SK-N-SH treated with all-trans-retinoic acid at 6 μM for 48 hours (cell line): Measurements from ENCODE around the gene KLHL25.

Experiments
- ATAC-seq: fragments of 200-7000 bp; cut with Tn5 transposase; 3 replicates; pipeline ENCODE4 v1.9.1; 2020; ENCODE audit warnings: mild to moderate bottlenecking, moderate library complexity
- ARNTL ChIP-seq: fragments of 450-650 bp; formaldehyde crosslinking; IDR thresholded peaks from 2 replicates; pipeline ENCODE4 v1.5.0; 2020; ENCODE audit warnings: low read depth, mild to moderate bottlenecking, moderate library complexity, borderline replicate concordance
- BACH2 ChIP-seq: fragments of 250-450 bp; sonication (Bioruptor Pico); IDR thresholded peaks from 2 replicates; pipeline ENCODE4 v1.9.0; 2021; ENCODE audit warnings: mild to moderate bottlenecking, borderline replicate concordance
- CSDC2 ChIP-seq: fragments of 250-450 bp; sonication (Bioruptor Pico); IDR thresholded peaks from 2 replicates; pipeline ENCODE4 v1.5.0; 2020; ENCODE audit warnings: mild to moderate bottlenecking, moderate library complexity
- GLIS3 ChIP-seq: fragments of 250-450 bp; sonication (Bioruptor Pico); IDR thresholded peaks from 2 replicates; pipeline ENCODE4 v1.5.0; 2020; ENCODE audit warnings: mild to moderate bottlenecking, moderate library complexity
- ISL1 ChIP-seq: fragments of 250-450 bp; sonication (Bioruptor Pico); IDR thresholded peaks from 2 replicates; pipeline ENCODE4 v2.1.2; 2022; ENCODE audit warnings: mild to moderate bottlenecking, moderate library complexity
- OSR1 ChIP-seq: fragments of 250-450 bp; sonication (Bioruptor Pico); IDR thresholded peaks from 2 replicates; pipeline ENCODE4 v1.8.0; 2022; ENCODE audit warnings: moderate library complexity, mild to moderate bottlenecking, inconsistent platforms
- RARB ChIP-seq: fragments of 250-450 bp; sonication (Bioruptor Pico); IDR thresholded peaks from 2 replicates; pipeline ENCODE4 v1.8.0; 2021; ENCODE audit warnings: mild to moderate bottlenecking, moderate library complexity
- SNAI2 ChIP-seq: fragments of 250-450 bp; sonication (Bioruptor Pico); IDR thresholded peaks from 2 replicates; pipeline ENCODE4 v1.5.0; 2020; ENCODE audit warnings: mild to moderate bottlenecking, moderate library complexity
- TCF4 ChIP-seq: fragments of 250-450 bp; sonication (Bioruptor Pico); IDR thresholded peaks from 2 replicates; pipeline ENCODE4 v1.8.0; 2021; ENCODE audit warnings: mild to moderate bottlenecking, moderate library complexity, borderline replicate concordance
- TOX ChIP-seq: fragments of 250-450 bp; sonication (Bioruptor Pico); IDR thresholded peaks from 2 replicates; pipeline ENCODE4 v1.8.0; 2021; ENCODE audit warnings: mild to moderate bottlenecking, moderate library complexity, borderline replicate concordance
- ZFP3 ChIP-seq: fragments of 250-450 bp; sonication (Bioruptor Pico); IDR thresholded peaks from 2 replicates; pipeline ENCODE4 v1.5.0; 2020; ENCODE audit warnings: mild to moderate bottlenecking, moderate library complexity
- ZFP30 ChIP-seq: fragments of 450-650 bp; formaldehyde crosslinking; IDR thresholded peaks from 2 replicates; pipeline ENCODE4 v1.5.0; 2022; ENCODE audit warnings: mild to moderate bottlenecking, moderate library complexity
- ZNF565 ChIP-seq: fragments of 450-650 bp; formaldehyde crosslinking; conservative IDR thresholded peaks from 2 replicates; pipeline ENCODE4 v1.5.0; 2020; ENCODE audit warnings: low read depth, mild to moderate bottlenecking, moderate library complexity
- ZNF70 ChIP-seq: fragments of 450-650 bp; formaldehyde crosslinking; IDR thresholded peaks from 2 replicates; pipeline ENCODE4 v1.5.0; 2020; ENCODE audit warnings: mild to moderate bottlenecking, moderate library complexity
- ZNF8 ChIP-seq: fragments of 450-650 bp; formaldehyde crosslinking; IDR thresholded peaks from 2 replicates; pipeline ENCODE4 v1.5.0; 2020; ENCODE audit warnings: mild to moderate bottlenecking, moderate library complexity
- TF ChIP-seq, protein P1 (sequence below): fragments of 250-450 bp; sonication (Bioruptor Pico); IDR thresholded peaks from 2 replicates; pipeline ENCODE4 v1.8.0; 2020; ENCODE audit warnings: mild to moderate bottlenecking, moderate library complexity, borderline replicate concordance
- TF ChIP-seq, protein P2 (sequence below): fragments of 250-450 bp; sonication (Bioruptor Pico); IDR thresholded peaks from 2 replicates; pipeline ENCODE4 v1.8.0; 2021; ENCODE audit warnings: low read depth, mild to moderate bottlenecking, moderate library complexity, borderline replicate concordance
- TF ChIP-seq, protein P3 (sequence below): fragments of 250-450 bp; sonication (Bioruptor Pico); IDR thresholded peaks from 2 replicates; pipeline ENCODE4 v1.5.0; 2020; ENCODE audit warnings: mild to moderate bottlenecking, moderate library complexity
- TF ChIP-seq, protein P4 (sequence below): fragments of 250-450 bp; sonication (Bioruptor Pico); IDR thresholded peaks from 2 replicates; pipeline ENCODE4 v1.5.1; 2020; ENCODE audit warnings: low read depth, mild to moderate bottlenecking, moderate library complexity

The KLHL25 gene

DNA sequence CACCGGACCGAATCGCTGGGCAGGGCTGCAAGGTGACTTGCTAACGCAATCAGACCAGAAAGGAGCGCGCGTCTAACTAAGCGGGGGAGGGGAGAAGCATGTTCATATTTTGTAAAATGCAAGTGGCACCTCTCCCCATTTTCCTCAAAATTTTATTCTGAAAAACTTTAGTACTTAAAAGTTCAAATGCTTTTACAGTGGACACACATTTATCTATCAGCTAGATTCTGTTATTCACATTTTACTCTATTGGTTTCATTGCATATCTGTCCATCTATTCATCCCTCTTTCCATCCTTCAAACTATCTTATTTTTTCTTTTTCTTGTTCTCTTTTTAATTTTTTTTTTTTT, 46.1 kb upstream of the KLHL25 start (continued):
- TF ChIP-seq ZFP30 (CRISPR knock-in tag) (no peak), RARB (no peak), ZNF70 (CRISPR knock-in tag) (no peak)
- TF ChIP-seq, protein P1, sequence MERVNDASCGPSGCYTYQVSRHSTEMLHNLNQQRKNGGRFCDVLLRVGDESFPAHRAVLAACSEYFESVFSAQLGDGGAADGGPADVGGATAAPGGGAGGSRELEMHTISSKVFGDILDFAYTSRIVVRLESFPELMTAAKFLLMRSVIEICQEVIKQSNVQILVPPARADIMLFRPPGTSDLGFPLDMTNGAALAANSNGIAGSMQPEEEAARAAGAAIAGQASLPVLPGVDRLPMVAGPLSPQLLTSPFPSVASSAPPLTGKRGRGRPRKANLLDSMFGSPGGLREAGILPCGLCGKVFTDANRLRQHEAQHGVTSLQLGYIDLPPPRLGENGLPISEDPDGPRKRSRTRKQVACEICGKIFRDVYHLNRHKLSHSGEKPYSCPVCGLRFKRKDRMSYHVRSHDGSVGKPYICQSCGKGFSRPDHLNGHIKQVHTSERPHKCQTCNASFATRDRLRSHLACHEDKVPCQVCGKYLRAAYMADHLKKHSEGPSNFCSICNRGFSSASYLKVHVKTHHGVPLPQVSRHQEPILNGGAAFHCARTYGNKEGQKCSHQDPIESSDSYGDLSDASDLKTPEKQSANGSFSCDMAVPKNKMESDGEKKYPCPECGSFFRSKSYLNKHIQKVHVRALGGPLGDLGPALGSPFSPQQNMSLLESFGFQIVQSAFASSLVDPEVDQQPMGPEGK (CRISPR knock-in tag): no peak

DNA sequence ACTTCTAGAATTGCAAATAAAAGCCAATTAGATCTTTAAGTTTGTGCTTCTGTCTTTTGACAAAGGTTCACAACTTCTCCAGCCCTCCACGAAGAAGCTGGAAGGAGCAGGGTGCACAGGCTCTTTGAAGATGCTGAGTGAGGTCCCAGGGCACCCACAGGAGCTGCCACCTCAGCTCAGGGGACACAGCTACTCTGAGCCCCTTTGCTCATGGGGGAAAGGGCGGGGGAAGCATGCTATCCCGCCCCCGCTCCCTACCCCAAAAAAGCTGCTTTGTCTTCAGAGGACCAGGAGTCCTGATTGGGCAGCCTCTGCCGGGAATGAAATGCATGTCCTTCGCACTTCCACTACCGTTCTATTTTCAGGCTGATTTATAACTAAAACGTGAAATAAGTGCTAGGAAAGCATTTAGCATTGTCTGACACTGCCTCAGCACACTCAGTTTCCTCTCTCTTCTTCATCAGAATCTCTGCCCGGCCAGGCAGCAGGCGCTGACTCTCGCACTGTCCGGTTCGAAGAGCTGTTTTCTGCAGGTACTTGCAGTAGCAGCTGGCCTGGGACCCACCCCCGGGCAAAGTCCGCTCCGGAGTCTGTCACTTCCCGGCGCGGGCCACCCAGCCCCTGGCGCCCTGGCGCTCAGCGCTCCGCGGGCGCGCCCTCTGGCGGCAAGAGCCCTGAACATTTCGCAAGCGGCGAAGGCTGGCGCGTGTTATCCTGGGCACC, 45.5 kb upstream of the KLHL25 start:
- TF ChIP-seq GLIS3 (no peak), TOX (CRISPR knock-in tag) (no peak), ZNF70 (CRISPR knock-in tag) (no peak), ZNF8 (CRISPR knock-in tag) (no peak), RARB (no peak), CSDC2 (CRISPR knock-in tag) (no peak), ZFP3 (CRISPR knock-in tag) (no peak), ZFP30 (CRISPR knock-in tag) (no peak), SNAI2 (CRISPR knock-in tag) (no peak), ARNTL (no peak), OSR1 (CRISPR knock-in tag) (no peak), TCF4 (CRISPR knock-in tag) (no peak), BACH2 (no peak), ISL1 (CRISPR knock-in tag) (no peak), ZNF565 (CRISPR knock-in tag) (no peak)
- TF ChIP-seq, protein P1 (CRISPR knock-in tag): no peak
- TF ChIP-seq, protein P2, sequence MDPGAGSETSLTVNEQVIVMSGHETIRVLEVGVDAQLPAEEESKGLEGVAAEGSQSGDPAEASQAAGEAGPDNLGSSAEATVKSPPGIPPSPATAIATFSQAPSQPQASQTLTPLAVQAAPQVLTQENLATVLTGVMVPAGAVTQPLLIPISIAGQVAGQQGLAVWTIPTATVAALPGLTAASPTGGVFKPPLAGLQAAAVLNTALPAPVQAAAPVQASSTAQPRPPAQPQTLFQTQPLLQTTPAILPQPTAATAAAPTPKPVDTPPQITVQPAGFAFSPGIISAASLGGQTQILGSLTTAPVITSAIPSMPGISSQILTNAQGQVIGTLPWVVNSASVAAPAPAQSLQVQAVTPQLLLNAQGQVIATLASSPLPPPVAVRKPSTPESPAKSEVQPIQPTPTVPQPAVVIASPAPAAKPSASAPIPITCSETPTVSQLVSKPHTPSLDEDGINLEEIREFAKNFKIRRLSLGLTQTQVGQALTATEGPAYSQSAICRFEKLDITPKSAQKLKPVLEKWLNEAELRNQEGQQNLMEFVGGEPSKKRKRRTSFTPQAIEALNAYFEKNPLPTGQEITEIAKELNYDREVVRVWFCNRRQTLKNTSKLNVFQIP (CRISPR knock-in tag): no peak
- TF ChIP-seq, protein P3, sequence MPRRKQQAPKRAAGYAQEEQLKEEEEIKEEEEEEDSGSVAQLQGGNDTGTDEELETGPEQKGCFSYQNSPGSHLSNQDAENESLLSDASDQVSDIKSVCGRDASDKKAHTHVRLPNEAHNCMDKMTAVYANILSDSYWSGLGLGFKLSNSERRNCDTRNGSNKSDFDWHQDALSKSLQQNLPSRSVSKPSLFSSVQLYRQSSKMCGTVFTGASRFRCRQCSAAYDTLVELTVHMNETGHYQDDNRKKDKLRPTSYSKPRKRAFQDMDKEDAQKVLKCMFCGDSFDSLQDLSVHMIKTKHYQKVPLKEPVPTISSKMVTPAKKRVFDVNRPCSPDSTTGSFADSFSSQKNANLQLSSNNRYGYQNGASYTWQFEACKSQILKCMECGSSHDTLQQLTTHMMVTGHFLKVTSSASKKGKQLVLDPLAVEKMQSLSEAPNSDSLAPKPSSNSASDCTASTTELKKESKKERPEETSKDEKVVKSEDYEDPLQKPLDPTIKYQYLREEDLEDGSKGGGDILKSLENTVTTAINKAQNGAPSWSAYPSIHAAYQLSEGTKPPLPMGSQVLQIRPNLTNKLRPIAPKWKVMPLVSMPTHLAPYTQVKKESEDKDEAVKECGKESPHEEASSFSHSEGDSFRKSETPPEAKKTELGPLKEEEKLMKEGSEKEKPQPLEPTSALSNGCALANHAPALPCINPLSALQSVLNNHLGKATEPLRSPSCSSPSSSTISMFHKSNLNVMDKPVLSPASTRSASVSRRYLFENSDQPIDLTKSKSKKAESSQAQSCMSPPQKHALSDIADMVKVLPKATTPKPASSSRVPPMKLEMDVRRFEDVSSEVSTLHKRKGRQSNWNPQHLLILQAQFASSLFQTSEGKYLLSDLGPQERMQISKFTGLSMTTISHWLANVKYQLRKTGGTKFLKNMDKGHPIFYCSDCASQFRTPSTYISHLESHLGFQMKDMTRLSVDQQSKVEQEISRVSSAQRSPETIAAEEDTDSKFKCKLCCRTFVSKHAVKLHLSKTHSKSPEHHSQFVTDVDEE (CRISPR knock-in tag): no peak
- TF ChIP-seq, protein P4, sequence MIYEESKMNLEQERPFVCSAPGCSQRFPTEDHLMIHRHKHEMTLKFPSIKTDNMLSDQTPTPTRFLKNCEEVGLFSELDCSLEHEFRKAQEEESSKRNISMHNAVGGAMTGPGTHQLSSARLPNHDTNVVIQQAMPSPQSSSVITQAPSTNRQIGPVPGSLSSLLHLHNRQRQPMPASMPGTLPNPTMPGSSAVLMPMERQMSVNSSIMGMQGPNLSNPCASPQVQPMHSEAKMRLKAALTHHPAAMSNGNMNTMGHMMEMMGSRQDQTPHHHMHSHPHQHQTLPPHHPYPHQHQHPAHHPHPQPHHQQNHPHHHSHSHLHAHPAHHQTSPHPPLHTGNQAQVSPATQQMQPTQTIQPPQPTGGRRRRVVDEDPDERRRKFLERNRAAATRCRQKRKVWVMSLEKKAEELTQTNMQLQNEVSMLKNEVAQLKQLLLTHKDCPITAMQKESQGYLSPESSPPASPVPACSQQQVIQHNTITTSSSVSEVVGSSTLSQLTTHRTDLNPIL (CRISPR knock-in tag): no peak
- peak; percentile 99 for ATAC-seq

DNA sequence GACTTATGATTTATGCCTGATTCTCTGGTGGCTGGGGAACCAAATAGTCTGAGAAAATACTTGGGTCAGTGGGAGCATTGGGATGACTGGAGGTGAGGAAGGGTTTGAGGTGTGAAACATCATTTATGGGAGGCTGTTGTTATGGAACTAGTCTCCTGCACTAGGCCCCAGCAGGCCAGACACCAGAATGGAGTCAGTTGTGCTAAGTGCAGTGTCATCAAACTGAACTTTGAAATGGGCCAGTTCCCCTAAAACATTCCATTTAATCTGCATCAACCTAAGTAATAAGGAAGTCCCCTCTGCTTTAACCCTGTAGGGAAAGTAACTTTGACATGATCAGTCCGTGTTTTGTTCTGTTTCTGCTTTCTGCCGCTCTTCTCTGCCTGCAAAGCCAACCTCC, 44.9 kb upstream of the KLHL25 start:
- ATAC-seq: no peak
- no peak for TF ChIP-seq ARNTL
- no peak for TF ChIP-seq OSR1 (CRISPR knock-in tag)
- TF ChIP-seq, protein P2 (CRISPR knock-in tag): no peak
- TF ChIP-seq TCF4 (CRISPR knock-in tag): no peak
- no peak for TF ChIP-seq ZFP30 (CRISPR knock-in tag)
- no peak for TF ChIP-seq ISL1 (CRISPR knock-in tag)
- TF ChIP-seq GLIS3: no peak
